Measurements from ENCODE around the gene MAP4K1.

DNA sequence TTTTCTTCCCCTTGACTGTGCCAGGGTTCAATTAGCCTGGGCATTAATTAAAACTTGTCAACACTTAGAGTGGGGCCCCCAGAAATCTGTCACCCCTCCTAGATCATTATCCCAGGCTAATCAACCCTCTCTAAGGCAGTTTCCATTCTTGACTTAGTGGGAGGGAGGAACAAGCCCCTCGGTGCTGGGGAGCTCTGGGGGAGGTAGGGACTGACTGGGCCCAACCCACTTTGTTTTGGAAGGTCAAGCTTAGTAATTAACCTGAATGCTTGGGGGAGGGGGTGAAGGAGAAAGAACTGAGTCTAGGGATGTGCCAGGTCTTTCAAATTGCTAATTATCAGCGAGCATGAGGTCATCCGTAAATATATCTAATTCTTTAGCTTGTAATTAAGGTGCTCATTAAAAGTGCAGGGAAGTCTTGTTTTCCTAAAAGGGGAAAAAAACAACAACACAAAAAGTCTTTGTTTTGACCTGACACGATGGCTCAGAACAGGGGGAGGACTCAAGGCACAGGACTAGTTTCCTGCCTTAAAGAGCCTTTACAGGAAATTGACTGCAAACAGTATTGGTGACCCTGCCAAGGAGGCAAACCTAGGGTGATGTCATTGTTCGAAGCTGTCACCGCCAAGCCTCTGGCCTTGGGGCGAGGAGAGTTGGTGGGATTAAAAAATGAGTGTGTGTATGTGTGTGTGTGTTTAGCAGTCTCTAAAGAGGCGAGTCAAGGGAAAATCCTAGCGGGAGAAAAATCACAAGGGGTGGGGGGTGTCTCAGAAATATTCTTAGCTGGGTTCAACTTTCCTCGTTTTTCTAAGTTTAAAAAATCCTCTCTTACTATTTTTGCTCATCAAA lies 49.1 kb upstream of the MAP4K1 start:
- TF ChIP-seq EZH2 (IDR thresholded peaks at IDR 0.05) (no peak), POLR2AphosphoS5 (IDR thresholded peaks at IDR 0.05; ENCODE audit: borderline replicate concordance, low read depth, low read length) (no peak)

Data from SK-N-MC (cell line).